HG03095 (cell line): ENCODE data around the gene TFPT.
A peak's percentile ranks its signal among the peaks of the same experiment; 100 is the strongest.

Experiments
- ATAC-seq: cut with Tn5 transposase; IDR thresholded peaks from one replicate; pipeline ENCODE4 v1.9.1; 2021; ENCODE audit warnings: moderate library complexity; ENCODE audit not compliant: unreplicated experiment

TFPT gene, protein sequence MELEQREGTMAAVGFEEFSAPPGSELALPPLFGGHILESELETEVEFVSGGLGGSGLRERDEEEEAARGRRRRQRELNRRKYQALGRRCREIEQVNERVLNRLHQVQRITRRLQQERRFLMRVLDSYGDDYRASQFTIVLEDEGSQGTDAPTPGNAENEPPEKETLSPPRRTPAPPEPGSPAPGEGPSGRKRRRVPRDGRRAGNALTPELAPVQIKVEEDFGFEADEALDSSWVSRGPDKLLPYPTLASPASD

GRCh38 chr19:54115109-54116063 is at the start of gene TFPT, which contains the start of gene PRPF31:
Gene TFPT, minus strand, starts transcription at chr19:54115657. Its CDS starts 388 bp downstream, at chr19:54115269.
Gene PRPF31, plus strand, starts transcription at chr19:54115754. Its CDS starts 2,525 bp downstream, at chr19:54118279.
- ATAC-seq: peak; percentile 71

DNA sequence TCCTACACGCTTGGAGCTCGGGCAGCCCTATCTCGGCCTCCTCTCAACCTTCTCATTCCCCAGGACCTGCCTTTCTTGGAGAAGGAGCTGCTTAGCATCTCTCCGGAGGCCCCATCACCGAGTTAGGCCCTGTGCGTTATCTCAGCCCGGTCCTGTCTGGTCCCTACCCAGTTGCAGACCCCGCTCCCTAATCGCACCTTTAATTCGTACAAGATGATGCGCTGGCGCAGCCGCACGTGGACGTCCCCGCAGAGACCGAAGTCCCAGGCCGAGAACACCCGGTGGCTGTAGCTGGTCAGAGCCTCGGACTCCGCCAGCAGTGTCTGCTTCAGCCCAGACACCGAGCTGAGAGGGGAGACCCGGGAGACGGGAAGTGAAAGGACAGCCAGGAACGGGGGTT is 49.8 kb upstream of the TFPT start:
- no peak for ATAC-seq

- no peak for ATAC-seq
Measured at GRCh38 chr19:54164369-54165068, 49.1 kb upstream of the TFPT start.

- no peak for ATAC-seq
Measured at GRCh38 chr19:54162884-54163283, 47.4 kb upstream of the TFPT start.

GRCh38 chr19:54162241-54162805 is 46.9 kb upstream of the TFPT start:
- no peak for ATAC-seq

DNA sequence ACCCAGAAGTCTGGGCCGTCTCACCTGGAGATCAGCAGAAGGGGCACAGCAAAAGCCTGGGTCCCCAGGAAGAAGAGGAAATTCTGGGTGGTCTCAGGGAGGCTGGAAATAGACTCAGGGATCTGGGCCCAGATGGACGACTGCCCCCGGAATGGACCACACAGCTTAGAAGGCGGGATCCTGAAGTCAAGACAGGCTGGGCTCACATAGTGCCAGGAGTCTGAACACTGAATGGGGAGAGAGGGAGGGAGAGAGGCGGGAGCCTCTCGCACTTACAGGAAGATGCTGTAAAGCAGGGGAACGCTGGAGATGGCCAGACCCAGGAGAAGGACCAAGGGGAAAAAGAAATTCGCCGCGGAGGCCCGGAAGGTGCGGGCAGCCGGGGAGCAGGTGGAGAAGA is 45.4 kb upstream of the TFPT start:
- ATAC-seq: no peak

DNA sequence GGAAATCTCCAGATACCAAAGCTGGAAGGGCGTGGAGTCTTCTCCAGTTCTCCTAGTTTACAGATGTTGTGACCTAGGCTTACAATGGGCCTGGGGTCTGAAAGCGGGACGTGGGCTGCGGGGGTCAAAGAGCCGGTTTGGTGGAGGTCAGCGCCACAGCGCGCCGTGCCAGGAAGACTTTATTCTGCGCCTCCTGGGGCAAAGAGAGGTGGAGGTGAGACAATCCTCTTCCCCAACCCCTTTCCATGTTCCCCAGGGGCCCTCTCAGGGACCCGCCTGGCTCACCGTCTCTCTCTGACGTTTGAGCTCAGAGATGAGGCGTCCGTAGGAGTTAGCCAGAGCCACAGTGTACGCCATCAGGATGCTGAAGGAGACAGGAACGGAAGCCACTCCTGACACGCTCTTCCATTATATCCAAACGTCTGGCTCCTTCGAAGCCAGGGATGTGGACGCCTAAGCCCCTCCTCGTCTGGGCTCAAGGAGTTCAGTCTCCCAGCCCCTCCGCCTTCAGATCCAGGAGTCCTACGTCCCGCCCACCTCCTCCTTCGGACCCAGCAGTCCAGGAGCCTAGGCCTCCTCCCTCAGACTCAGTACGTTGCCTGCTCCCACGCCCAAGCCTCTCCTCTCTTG is 44.8 kb upstream of the TFPT start:
- ATAC-seq: peak; percentile 0

DNA sequence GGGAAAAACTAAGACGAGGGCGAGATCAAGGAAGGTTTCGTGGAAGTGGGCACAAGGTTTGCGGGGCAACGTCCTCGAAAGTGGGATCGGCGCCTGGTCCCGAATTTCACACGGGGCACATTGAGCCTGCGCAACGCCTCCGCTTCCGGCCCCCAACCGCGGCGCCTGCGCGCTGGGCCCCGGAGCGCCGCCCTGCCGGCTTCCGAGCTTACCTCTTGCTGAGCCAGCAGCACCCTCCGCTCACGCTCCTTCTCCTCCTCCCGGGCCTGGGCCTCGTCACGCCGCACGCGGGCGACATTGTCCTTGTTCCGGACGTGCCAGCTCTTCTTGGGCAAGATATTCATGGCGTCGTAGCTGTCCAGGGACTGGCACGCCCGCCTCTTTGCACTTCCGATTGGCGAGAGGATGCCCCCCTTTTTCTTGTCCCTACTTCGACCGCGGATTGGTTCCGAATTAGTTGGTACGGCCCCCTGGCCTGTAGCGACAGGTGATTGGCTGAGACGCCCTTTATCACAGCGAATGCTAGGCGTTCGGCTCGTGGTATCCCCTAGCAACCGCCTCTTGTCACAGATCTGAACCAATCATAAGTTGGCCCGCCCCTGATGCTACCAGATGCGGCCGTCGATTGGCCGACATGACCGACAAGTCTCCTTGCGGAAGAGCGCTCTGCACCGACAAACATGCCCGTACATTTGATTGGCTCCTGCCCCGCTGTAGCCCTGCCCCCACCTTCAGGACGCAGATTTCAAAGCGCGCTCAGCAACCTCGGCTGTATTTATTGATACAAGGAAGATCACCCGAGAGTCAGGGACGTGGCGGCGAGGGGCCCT is 44.1 kb upstream of the TFPT start, which contains the start of gene LENG1:
Gene LENG1 (minus strand): TSS at position 370 of the 830 bp plus-strand sequence. CDS start 26 bp downstream, at position 344.
- peak; percentile 84 for ATAC-seq

DNA sequence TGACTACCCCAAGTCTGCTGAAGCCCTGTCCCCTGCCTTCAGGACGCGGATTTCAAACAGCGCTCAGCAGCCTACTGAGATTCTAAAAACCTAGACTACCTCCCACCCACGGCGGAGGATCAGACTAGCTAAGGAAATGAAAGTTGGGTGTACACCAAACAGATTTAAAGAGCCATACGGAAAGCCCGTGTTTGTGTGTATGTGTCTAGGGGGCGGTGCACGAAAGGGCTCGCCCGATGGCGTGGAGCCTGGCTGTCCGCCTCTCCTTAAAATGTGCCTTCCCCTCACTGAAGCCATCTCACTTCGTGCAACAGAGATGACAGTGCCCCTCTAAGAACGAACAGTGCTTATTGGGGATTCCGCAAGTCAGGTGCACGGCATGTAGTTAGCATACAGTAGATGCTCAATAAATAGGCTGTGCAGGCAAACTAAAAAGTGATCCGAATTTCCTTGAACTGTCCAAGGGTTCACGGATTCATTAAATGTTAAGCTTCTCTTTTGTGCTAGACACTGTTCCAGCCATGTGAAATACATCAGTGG is 43.4 kb upstream of the TFPT start:
- no peak for ATAC-seq

- no peak for ATAC-seq
Measured at GRCh38 chr19:54156953-54157352, 41.5 kb upstream of the TFPT start.

DNA sequence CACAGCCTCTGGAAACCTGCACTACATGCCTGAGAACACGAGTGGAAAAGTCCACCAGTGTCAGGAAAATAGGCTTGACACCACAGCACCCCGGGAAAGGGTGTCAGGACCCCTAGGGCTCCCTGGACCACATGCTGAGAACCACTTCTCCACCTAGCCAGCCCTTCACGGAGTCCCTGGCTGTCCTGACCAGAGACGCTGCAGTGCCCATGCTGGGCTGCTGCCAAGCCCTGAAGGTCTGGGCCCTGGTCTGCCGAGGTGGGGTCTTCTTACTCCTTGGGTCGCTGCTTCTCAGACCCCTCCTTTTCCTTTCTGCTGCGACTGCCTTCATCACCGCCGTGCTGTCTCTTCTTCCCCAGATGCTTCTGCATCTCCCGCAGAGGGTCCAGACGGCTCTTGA is 41.0 kb upstream of the TFPT start:
- ATAC-seq: no peak

GRCh38 chr19:54155694-54156093 is 40.2 kb upstream of the TFPT start:
- no peak for ATAC-seq

DNA sequence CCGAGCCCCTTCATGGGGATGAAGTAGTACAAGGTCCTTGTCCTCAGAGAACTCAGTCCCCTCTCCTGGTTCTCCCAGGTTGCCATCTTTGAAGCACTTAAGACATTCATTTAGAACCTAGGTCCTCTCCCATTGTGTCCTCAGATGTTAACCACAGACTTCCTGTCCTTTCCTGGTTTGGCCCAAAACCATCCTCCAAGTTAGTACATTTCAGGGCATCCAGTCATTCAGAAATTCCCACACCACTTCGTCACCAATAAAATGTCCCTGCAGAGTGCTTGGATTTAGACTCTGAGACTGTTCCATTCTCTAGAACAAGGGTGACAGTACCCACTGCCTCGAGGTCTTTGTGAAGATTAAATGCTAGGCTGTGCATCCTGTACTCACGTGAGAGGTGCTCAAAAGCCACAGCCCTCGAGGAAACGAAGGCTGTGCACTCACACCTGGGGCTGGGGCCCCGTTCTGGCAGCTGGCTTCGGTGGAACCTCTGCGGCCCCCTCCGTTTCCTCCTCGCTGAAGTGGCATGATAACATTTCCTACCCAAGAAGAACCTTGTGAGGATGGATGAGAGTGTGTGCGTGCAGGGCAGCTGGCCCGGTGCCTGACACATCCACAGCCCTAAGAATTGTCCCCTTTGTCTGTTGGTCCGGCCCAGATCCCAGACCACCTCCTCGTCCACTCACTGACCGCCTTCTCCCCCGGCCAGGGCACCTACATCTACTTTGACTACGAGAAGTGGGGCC is 39.3 kb upstream of the TFPT start:
- no peak for ATAC-seq

DNA sequence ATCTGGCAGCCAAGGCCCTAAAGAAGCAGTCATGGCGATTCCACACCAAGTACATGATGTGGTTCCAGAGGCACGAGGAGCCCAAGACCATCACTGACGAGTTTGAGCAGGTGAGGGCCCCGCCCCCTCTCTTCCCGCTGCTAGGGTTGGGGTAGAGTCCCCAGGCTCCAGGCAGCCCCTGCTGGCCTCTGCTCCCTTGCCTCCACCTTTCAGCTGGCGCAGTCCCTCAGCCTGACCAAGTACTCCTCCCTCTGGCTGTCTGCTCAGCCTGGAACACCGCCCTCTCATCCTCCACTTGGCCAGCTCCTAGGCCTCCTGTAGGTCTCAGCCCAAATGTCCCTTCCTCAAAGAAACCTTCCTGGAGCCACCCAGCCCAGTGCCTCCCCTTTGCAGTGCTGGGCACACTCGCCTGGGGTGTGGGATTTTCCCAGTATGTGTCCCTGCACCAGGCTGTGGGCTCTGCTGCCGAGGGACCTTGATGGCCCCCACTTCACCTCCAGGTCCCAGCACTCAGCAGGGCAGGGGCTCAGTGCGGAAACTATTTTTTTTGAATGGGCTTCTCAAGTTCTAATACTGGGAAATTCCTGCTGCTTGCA is 38.4 kb upstream of the TFPT start:
- ATAC-seq: no peak

DNA sequence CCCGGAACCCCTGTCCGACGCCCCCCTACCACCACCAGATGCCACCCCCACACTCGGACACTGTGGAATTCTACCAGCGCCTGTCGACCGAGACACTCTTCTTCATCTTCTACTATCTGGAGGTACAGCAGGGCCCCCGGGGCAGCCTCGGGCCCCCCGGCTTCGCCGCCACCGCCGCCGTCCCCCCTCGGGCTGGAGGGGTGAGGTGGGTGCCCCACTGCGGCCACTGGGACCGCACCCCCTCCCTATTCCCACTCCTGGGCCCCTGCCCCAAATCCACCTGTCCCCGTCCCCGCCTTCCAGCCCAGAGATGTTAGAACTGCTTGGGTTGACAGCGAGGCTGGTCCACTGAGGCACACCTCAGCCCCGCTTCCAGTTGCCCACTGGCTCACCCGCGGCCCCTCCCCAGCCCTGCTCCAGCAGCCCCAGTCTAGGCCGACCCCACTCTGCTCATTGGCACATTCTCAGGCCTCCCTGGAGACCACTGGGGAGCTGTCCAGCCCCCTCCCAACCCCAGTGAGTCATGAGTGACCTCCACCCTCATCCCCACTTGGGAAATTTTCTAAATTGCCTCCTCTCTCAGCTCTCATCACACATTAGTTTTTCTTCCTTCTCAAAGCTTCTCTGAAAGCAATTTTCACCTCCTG is 37.5 kb upstream of the TFPT start:
- no peak for ATAC-seq

DNA sequence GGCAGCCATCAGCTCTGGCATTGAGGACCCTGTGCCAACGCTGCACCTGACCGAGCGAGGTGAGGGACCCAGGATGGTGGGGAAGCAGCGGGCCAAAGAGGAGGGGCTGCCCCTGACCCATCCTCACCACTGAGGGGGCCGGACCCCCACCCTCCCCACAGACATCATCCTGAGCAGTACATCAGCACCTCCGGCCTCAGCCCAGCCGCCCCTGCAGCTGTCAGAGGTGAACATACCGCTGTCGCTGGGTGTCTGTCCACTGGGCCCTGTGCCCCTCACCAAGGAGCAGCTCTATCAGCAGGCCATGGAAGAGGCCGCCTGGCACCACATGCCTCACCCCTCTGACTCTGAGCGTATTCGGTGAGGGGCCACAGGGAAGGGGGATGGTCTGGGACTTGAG is 36.8 kb upstream of the TFPT start:
- ATAC-seq: no peak

- no peak for ATAC-seq
Measured at GRCh38 chr19:54151362-54152035, 36.0 kb upstream of the TFPT start.
